IPS-NIHi7 (cell line): Measurements from ENCODE around the gene PIN1.
"Not testable (repeated sequence)": the region's sequence is repeated elsewhere in the genome, so short reads cannot be mapped to it uniquely, and the experiment has no call there.

Source experiments
- DNase-seq: peaks from one replicate; pipeline ENCODE4 v3.0.0; 2012; ENCODE audit warnings: mixed read lengths; ENCODE audit errors: extremely low spot score

PIN1 gene

DNA sequence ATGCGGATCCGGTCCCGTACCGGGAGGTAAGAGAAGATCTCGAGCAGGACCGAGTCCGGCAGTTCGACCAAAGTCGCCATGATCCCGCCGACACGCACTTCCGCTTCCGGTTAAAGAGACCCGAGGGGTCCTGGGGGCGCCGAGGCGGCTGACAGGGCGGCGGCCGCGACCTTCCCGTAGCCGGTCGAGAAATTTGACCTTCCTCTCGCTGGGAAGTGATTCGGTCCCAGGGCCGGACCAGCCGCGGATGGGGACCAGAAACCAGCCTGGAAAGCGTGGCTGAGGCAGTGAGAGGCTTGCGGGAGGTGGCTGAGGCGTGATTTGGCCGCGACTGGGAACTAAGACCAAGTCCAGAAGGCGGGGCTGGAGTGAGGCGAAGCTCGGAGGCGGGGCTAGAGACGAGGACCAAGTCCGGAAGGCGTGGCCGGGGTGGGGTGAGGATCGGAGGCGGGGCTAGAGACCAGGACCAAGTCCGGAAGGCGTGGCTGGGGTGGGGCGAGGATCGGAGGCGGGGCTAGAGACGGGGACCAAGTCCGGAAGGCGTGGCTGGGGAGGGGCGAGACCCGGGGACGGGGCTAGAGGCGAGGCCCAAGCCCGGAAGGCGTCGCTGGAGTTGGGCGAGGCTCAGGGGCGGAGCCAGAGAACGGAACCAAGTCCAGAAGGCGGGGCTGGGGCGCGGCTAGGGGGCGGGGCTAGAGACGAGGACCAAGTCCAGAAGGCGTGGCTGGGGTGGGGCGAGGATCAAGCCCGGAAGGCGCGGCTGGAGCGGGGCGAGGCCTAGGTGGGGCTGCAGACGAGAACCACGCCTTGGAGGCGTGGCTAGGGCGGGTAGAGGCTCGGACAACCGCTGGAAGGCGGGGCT lies 16.2 kb upstream of the PIN1 start, which contains the start of gene FBXL12:
FBXL12 (minus strand) TSS at position 346 of the 862 bp plus-strand sequence; CDS start at position 80, 266 bp downstream.
- peak; percentile 92 for DNase-seq

DNA sequence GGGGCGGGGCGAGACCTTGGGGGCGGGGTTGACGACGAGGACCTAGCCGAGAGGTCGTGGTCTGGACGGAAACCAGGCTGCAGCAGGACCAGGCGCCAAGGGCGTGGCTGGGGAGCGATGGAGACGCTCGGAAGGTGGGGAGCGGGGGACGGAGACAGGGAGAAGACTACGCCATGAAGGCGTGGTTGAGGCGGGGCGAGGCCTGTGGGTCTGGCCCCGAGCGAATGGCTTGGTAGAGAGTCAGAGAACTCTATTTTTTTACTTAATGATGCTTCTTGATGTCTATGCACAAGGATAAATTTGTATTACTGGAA lies 15.6 kb upstream of the PIN1 start:
- DNase-seq = no peak

DNA sequence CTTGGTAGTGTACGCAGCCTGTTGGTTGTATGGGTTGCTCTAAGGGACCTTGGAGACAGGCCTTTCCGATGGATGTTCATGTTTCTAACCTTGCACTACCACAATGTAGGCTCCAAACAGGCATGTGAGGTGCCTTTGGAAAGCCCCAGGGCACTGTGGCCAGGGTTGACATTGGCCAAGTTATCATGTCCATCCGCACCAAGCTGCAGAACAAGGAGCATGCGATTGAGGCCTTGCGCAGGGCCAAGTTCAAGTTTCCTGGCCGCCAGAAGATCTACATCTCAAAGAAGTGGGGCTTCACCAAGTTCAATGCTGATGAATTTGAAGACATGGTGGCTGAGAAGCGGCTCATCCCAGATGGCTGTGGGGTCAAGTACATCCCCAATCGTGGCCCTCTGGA lies 15.1 kb upstream of the PIN1 start:
- not testable (repeated sequence) for DNase-seq

DNA sequence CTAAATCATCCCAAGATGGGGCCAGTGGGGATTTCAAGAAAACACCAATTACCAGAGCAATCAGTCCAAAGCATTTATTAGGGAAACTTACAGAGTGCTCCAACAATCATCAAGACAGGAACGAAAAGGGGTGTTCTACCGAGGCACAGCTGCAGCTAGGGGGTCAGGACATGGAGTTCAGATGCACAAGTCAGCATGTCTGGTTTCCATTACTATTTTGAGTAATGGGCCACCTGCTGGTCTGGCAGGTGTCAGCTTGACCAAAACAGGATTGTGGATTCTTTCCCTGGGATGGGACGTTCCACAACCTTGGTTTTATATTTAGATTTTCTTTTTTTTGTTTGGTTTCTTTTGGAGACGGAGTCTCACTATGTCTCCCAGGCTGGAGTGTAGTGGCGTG lies 11.3 kb upstream of the PIN1 start:
- DNase-seq = no peak

DNA sequence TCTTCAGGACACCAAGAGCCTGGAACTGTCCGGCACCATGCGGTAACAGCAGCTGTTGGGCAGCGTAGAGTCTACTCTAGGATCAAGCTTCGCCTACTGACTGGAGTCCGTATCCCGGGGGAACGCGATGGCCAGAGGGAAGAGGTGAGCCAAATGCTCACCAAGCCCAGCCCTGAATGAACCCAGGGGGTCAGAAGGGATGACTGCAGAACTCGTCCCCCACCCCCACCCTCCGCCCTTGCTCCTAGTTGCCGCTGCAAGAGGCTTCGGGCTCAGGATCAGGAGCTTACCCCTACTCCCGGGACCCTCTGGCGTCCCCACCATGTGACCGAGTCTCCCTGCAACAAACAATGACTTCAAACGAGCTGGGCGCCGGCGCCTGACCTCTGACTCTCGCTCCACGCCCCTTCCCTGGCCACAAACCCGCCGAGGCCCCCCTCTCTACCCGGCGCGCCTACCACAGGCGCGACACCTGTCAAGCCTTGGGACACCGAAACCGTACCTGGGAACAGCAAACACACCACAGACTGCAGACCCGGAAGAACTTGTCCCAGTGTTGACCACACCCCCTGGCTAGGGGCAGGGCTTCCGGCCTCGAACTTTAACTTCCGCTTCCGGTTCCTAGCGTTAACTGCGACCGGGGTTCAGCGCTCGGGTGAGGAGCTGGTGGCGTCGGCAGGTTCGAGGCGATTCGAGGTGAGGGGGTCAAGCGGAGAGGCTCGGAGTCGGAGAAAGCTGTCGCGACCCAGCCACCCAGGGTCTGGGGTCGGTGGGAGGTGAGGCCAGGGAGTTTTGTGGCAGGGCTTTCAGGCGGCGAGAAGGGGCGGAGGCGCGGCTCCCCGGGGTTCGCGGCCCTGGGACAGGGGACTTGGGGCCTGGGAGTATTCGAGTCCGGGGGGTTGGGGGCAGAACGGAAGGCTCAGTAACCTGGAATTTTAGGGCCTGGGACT lies 7.6 kb upstream of the PIN1 start, which contains the start of gene UBL5:
UBL5 (plus strand) TSS at position 630 of the 950 bp plus-strand sequence. CDS start 420 bp downstream, outside the sequence.
- DNase-seq = peak; percentile 89

DNA sequence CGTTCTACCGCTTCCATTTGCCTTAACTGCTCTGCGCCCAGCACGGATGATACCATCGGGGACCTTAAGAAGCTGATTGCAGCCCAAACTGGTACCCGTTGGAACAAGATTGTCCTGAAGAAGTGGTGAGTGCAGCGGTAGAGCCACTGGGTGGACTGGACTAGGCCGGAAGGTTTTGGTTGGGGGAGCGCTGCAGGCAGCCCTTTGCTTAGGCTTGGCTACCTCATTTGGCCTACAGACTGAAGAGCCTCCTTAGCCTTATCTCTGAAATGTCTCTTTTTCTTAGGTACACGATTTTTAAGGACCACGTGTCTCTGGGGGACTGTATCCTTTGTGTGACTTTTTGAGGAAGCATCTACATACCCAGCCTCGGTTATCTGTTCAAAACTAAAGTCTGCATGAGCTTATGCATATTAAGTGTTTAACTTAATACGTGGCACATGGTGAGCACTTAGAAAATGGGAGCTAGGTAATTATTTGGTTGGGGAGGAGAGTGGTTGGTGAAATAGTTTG lies 6.5 kb upstream of the PIN1 start:
- DNase-seq = no peak

DNA sequence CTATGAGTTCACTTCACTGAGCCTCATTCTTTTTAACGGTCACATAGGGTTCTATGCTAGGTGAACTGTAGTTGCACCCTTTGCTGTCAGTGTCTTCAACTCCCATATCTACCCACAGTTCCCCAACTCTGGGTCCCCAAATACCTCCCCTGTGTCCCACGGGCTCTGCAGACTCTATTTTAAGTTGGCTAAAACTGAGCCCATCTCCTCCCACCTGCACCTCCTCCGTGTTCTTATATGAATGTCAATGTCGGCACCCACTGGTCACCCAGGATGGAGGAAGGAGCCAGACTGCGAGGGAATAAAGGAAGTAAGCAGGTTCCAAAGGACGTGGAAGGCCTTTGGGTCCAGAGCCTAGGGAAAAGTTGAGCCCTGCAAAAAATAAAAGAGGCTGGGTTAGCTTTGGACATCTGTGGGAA lies 802 bp upstream of the PIN1 start:
- no peak for DNase-seq

DNA sequence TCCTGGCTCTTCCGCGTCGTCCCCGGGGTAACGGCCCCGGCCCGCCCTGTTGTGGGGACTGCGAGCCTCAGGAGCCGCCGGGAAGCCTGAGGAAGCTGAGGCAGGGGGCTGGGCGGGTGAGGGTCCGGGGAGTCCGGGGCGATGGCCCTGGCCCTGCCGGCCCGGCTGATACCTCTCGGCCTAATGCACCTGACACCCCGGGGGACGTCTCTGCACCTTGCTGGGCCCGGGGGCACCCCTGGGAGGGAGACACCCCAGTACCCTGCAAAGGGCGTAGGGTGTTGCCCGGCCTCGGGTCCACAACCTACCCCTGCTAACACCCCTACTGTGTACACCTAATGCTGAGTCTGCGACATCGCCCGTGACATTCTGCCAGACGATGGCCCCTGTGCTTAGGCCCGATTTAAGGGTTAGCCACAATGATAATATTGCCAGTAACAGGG lies 410 bp downstream of the PIN1 start:
- DNase-seq = no peak

DNA sequence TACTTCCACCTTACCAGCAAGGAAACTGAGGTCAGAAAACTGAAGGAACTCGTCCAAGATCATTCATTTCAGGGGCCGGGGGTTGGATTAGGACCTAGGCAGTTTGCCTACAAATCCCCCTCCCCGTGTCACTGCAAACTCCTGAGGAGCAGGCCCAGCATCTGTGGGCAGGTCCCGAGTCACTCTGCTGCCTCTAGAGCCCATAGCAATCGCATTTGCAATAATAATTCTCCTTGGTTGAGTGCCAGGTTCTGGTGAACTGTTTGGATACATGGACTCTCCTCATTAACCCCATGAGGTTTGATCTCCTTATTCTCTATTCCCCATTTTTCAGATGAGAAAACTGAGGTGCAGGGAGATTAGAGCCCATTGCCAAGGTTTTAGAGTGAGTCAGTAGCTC lies 903 bp downstream of the PIN1 start:
- DNase-seq = no peak

DNA sequence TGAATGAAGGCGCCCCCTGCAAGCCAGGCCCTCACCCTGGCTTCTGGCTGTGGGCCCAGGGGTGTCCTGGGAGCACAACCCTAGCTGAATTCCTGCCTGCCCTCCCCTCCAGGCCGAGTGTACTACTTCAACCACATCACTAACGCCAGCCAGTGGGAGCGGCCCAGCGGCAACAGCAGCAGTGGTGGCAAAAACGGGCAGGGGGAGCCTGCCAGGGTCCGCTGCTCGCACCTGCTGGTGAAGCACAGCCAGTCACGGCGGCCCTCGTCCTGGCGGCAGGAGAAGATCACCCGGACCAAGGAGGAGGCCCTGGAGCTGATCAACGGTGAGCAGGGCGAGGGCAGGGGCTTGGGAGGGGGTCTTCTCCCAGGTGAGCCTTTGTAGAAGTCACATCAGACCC lies 3.2 kb downstream of the PIN1 start:
- DNase-seq = no peak

DNA sequence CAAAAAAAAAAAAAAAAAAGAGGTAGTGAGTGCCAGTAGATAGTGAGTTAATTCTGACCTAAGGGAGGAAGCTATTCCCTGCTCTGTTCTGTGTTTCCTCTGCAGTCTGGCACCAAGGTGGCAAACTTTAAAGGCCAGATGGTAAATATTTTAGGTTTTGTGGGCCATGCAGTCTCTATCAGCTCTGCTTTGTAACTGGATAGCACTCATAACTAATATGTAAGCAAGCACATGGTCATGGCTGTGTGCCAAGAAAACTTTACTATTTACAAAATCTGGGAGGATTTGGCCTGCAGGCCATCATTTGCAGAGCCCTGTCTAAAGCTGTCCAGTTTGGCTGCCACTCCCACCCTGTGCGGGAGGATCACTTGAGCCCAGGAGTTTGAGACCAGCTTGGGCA lies 4.3 kb downstream of the PIN1 start:
- DNase-seq = no peak

DNA sequence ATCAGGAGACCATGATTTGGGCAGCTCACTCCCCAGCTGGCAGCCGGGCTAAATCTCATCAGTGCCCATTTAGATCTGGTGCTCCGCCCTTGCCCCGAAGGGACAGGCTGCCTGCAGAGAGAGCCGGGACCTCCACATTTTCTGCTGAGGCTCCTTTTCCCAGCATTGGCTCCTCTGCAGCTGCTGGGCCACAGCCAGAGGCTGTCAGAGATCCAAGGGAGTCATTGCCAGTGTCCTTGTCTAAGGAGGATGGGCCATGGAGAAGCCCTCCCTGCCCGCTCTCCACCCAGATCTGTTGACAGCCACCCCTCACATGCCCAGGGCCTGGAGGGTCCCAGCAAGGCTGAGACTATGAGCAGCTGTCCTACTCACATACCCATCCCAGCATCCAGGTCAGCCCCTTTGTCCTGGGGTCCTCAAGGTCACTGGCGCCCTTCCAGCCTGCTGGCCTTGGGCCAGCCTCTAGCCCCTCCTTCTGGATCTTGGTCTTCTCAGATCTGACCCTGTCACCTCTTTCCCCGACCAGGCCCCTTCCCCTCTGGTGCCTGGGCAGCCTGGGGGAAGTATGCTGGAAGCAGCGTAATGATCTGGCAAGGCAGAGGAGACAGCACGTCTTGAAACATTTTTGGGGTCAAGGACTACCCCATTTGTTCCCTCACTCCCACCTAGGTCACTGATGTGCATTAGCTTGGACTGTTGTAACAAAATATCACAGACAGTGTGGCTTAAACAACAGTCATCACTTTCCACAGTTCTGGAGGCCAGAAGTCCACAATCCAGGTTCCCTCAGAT lies 7.9 kb downstream of the PIN1 start:
- DNase-seq = no peak

DNA sequence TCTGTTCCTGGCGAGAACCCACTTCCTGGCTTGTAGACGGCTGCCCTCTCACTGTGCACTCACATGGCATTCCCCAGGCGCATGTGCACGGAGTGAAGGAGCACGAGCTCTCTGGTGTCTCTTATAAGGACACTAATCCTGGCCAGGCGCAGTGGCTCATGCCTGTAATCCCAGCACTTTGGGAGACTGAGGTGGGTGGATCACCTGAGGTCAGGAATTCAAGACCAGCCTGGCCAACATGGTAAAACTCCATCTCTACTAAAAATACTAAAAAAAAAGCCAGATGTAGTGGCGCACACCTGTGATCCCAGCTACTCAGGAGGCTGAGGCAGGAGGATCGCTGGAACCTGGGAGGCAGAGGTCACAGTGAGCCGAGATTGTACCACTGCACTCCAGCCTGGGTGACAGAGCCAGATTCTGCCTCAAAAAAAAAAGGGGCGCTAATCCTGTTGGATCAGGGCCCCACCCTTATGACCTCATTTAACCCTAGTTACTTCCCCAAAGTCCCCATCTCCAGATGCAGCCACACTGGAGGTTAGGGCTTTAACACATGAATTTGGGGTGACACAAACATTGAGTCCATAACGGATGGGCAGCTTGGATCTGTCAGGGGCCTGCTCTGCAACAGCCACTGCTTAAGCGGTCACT lies 8.6 kb downstream of the PIN1 start:
- DNase-seq = not testable (repeated sequence)

DNA sequence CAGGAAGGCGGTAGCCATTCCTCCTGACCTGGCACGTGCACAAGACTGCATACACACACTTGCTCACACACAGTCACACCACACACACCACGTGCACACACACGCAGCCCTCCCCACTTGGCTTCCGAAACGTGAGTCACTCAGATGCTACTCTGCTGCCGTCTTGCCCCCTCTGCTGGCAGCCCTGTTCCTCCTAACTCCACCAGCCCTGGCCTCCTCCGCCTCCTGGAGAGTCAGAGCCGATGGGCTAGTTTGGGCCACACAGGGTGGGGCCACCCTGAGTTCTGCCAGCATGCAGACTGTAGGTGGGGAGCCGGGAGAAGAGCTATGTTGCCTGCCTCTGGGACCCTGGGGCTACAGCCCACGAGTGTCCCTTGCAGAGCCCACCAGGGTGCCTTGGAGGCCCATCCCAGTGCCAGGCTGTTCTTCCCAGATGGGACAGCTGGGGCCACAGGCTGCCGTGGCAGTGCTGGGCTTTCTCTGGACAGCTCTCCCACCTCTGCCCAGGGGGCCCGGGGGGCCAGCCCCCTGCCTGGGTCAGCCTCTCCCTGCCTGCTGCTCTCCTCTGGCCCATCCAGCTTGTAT lies 12.1 kb downstream of the PIN1 start:
- DNase-seq = peak; percentile 78

DNA sequence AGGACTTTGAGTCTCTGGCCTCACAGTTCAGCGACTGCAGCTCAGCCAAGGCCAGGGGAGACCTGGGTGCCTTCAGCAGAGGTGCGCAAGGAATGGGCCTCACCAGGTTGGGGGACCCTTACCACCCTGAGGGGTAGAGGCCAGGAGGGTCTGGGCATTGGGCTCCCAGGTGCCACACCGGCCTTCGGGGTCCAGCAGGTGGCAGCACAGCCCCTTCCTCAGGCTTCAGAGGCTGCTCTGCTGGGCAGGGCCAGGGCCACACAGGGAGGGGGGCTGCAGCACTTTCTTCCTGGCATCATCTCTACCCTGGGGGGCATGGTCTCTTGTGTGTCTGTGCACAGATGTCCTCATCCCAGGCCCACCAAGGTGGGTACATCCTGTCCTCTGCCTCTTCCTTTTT lies 12.9 kb downstream of the PIN1 start:
- DNase-seq = peak; percentile 82

DNA sequence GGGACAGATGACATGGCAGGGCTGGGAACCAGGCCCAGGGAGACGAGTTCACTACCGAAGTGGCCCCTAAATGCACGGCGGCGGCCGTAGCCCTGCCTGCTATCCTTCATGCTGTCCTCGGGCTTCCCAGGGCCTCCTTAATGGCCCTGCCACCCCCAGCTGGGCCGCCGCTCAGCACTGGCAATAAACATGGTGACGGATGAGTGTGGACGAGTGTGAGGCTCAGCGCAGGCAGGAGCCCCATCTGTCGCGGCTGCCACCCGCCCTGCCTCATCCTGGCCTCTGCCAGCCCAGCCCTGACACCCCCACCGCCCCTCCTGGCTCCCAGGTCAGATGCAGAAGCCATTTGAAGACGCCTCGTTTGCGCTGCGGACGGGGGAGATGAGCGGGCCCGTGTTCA lies 13.6 kb downstream of the PIN1 start:
- peak; percentile 7 for DNase-seq

DNA sequence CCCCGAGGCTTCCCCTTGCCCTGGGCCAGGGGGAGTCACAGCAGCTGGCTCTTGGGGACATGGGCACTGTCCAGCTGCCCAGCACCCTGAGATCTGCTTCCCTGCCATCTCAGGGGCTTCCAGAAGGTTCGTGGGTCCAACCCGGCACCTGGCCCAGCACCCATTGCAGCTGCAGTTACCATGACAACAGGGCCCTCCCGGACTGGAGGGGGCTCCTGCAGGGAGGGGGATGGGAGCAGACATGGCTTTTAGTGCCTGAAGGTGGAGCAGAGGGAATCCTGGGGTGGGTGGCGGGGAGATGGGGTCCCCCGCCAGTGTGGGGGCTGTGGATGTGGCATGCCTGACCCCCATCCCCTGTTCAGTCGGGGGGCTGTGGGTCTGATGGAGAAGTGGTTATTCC lies 14.7 kb downstream of the PIN1 start:
- peak; percentile 18 for DNase-seq

DNA sequence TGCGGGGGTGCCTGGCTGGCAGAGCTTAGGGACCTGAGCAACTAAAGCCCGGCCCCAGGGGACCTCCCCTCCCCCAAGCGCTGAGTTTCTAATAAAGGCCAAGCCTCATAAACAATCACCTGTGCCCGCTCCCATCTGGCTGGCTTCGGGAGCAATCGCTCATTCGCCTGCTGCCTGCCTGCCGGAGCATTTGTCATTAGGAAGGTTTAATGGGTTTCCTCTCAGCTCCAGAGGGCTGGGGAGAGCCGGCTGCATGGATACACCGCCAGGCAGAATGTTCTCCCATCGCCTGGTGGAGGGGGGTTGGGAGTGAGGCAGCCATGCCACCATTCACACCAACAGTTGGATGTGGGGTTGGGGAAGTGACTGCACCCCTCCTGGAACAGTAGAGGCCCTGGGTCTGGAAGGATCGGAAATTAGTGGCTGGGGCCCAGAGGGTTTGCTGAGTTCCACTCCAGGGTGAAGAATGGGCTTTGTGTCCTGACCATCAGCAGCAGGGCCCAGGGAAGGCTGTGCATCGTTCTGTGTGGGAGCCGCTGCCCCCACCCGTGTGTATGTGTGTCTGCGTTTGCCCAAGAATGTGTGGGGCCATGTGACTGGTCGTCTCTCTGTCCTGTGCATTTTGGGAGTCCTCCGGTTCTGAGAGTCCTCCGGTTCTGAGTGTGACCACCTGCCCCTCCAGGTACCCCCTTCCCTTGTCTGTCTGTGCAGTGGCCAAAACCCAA lies 15.3 kb downstream of the PIN1 start:
- DNase-seq = no peak

DNA sequence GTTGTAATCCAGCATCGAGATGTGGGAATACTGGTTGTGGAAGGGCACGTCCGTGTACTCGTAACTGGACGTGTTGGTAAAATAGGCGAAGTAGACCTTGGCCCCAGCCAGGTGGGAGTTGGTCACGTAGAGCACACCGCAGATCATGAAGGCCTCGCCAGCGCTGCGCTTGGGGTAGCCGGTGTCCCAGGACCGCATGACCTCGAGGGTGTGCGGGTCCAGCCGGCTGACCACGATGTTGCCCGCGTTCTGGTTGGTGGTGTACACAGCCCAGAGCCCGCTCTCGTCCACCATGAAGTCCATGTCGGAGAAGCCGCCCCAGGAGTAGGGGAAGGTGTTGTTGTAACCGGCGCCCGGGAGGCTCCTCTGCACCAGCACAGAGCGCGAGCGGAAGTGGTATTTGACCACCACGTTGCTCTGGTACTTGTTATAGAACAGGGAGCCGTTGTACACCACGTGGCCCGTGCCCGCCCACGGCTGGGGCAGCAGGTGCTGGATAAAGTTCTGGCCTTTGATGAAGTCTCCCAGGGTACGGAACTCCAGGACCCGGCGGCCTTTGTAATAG lies 19.2 kb downstream of the PIN1 start:
- DNase-seq = peak; percentile 5

DNA sequence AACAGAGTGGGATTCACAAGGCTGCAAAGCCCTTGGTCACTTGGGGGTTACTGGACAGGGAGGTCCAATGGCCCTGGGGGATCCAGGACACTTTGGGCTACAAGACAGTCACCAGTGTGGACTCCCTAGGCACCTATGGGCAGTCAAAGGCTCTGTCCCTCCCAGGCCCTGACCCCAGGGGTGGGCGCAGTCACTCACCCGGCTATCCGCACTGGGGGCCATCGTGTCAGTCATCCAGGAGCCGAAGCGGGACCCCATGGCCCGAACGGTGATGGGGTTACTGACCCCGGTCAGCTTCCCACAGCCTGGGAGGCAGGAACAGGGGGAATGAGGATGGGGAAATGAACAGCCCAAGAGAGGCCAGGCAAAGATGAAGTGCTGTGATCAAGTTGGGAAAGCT lies 21.5 kb downstream of the PIN1 start:
- DNase-seq = no peak
